Measurements from ENCODE around the gene PLEKHA1. TPM values are rescaled to one million over a fixed set of nuclear protein-coding genes. Genes with fewer than 3 reads are reported as not detected.

PLEKHA1 gene
- total and polyA plus RNA-seq, 2 of the 13 experiments (the other 11 are each of a cell fraction or from before 2014, with no cell fraction given), result 32.2 to 53.3 TPM

- TF ChIP-seq ZBTB25 (CRISPR knock-in tag; IDR thresholded peaks at IDR 0.05) (no peak), ZNF496 (CRISPR knock-in tag; IDR thresholded peaks at IDR 0.05; ENCODE audit: insufficient replicate concordance) (no peak), KIAA2018 (CRISPR knock-in tag; IDR thresholded peaks at IDR 0.05; ENCODE audit: borderline replicate concordance) (no peak), NFKBIZ (CRISPR knock-in tag; IDR thresholded peaks at IDR 0.05) (no peak), SP140L (CRISPR knock-in tag; IDR thresholded peaks at IDR 0.05; ENCODE audit: borderline replicate concordance) (no peak), ZNF775 (CRISPR knock-in tag; IDR thresholded peaks at IDR 0.05; ENCODE audit: borderline replicate concordance) (no peak), POLR2G (IDR thresholded peaks at IDR 0.05; ENCODE audit: low read depth, low read length) (peak; percentile 70), SOX13 (IDR thresholded peaks at IDR 0.05) (peak; percentile 48; the same call in 1 of the 2 replicates), SOX13 (CRISPR knock-in tag; conservative IDR thresholded peaks at IDR 0.05 in 1 of 2, IDR thresholded peaks at IDR 0.05 in 1 of 2) (peak in 1 of 2 experiments; percentile 62; a peak in 1 of 4 replicates), ZNF782 (CRISPR knock-in tag; IDR thresholded peaks at IDR 0.05; ENCODE audit: borderline replicate concordance) (no peak), EHMT2 (IDR thresholded peaks at IDR 0.05; ENCODE audit: borderline replicate concordance, low read depth, low read length) (0 out of 2 replicates have a peak, but pooled peaks have one; percentile 64), NKX3-1 (CRISPR knock-in tag; IDR thresholded peaks at IDR 0.05) (no peak), GATAD2A (CRISPR knock-in tag; IDR thresholded peaks at IDR 0.05) (peak; percentile 87), CBX1 (IDR thresholded peaks at IDR 0.05; ENCODE audit: low read depth) (no peak), SETDB1 (CRISPR knock-in tag; IDR thresholded peaks at IDR 0.05; ENCODE audit: borderline replicate concordance) (no peak), ZNF331 (CRISPR knock-in tag; IDR thresholded peaks at IDR 0.05) (peak; percentile 61; the same call in 1 of the 2 replicates), ZNF20 (CRISPR knock-in tag; IDR thresholded peaks at IDR 0.05) (no peak), SOX5 (CRISPR knock-in tag; IDR thresholded peaks at IDR 0.05; ENCODE audit: borderline replicate concordance) (peak; percentile 75; the same call in 1 of the 2 replicates)
- TF ChIP-seq, protein P1, sequence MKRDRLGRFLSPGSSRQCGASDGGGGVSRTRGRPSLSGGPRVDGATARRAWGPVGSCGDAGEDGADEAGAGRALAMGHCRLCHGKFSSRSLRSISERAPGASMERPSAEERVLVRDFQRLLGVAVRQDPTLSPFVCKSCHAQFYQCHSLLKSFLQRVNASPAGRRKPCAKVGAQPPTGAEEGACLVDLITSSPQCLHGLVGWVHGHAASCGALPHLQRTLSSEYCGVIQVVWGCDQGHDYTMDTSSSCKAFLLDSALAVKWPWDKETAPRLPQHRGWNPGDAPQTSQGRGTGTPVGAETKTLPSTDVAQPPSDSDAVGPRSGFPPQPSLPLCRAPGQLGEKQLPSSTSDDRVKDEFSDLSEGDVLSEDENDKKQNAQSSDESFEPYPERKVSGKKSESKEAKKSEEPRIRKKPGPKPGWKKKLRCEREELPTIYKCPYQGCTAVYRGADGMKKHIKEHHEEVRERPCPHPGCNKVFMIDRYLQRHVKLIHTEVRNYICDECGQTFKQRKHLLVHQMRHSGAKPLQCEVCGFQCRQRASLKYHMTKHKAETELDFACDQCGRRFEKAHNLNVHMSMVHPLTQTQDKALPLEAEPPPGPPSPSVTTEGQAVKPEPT (CRISPR knock-in tag; IDR thresholded peaks at IDR 0.05; ENCODE audit: low read depth), result no peak
These were observed 29.7 kb upstream of the PLEKHA1 start (continued) for GRCh38 chr10:122344741-122345258.
